Heart right ventricle (tissue), 16 donors: ENCODE results near the gene C10orf95. TPM values are rescaled to one million over a fixed set of nuclear protein-coding genes. Genes with fewer than 3 reads are reported as not detected.

Source experiments
- ATAC-seq, 8 donors: fragments of 200-7000 bp; cut with Tn5 transposase; one replicate each; pipeline ENCODE4 v1.9.1; 2020; ENCODE audit warnings: mild to moderate bottlenecking in 8 of 8, moderate library complexity in 8 of 8, moderate number of reproducible peaks in 1 of 8
- DNase-seq, 2 donors: peaks; one replicate each; pipeline ENCODE4 v3.0.0-alpha.2; 2020
- H3K27ac ChIP-seq, 10 donors: fragments of 200-600 bp; sonication (generic) in 2 of 10; one replicate each; pipeline versions ENCODE4 v1.5.0 to v1.8.0; 2020 to 2022; ENCODE audit warnings: mild to moderate bottlenecking in 3 of 10
- H3K27me3 ChIP-seq, 7 donors: fragments of 200-600 bp; one replicate each; pipeline ENCODE4 v1.8.0; 2021 to 2022; ENCODE audit warnings: mild to moderate bottlenecking in 2 of 7
- H3K36me3 ChIP-seq, 9 donors: fragments of 200-600 bp; sonication (generic) in 1 of 9; one replicate each; pipeline versions ENCODE4 v1.5.0 to v1.8.0; 2020 to 2022; ENCODE audit warnings: mild to moderate bottlenecking in 2 of 9
- H3K4me1 ChIP-seq, 9 donors: fragments of 200-600 bp; sonication (generic) in 1 of 9; one replicate each; pipeline versions ENCODE4 v1.5.0 to v1.8.0; 2020 to 2022; ENCODE audit warnings: mild to moderate bottlenecking in 4 of 9
- H3K4me3 ChIP-seq, 10 donors: fragments of 200-600 bp; sonication (generic) in 2 of 10; one replicate each; pipeline versions ENCODE4 v1.5.0 to v1.8.0; 2020 to 2022; ENCODE audit warnings: mild to moderate bottlenecking in 7 of 10, moderate library complexity in 2 of 10
- H3K9me3 ChIP-seq, 11 donors: fragments of 200-600 bp in 10 of 11; sonication (generic) in 2 of 11; one replicate each; pipeline versions ENCODE4 v1.5.0 to v1.8.0; 2013 to 2022; ENCODE audit warnings: mild to moderate bottlenecking in 2 of 11, control low read depth in 1 of 11, moderate library complexity in 1 of 11
- WGBS, 2 donors: extraction: QIAGEN DNeasy Blood & Tissue Kit; methylation state at CpG; one replicate each; pipeline ENCODE4 v1.1.7; 2013; ENCODE audit warnings: inconsistent platforms in 1 of 2; 5-methylcytosine and 5-hydroxymethylcytosine counted together
- intact Hi-C, 10 donors: fragments of 100-400 bp; cut with DNase I; formaldehyde crosslinking; loops; one replicate each; pipeline versions ENCODE4 v1.11.1 to v1.14.2; 2022
- polyA plus RNA-seq, 2 donors: library from polyadenylated mRNA; stranded (reverse); fragments of 200-250 nt; gene quantifications; one replicate each; pipeline ENCODE4 v1.2.3, GENCODE V29; 2013
- total RNA-seq, 10 donors: library from RNA; stranded (reverse); fragmentation: NEBNext Ultra II Directional in 3 of 10; extraction: Animal tissue kit (Norgen Biotek cat#: 25700) in 3 of 10; gene quantifications; one replicate each; pipeline versions ENCODE4 v1.2.1 to v1.2.4, GENCODE V29; 2021 to 2023
- TF ChIP-seq, protein P1 (sequence below), 9 donors: fragments of 200-600 bp; sonication (generic) in 2 of 9; IDR thresholded peaks; one replicate each; pipeline versions ENCODE4 v1.5.0 to v1.8.0; 2021 to 2022; ENCODE audit warnings: antibody characterized with exemption in 9 of 9, mild to moderate bottlenecking in 5 of 9, moderate library complexity in 1 of 9
- donor health status: Arrhythmogenic right ventricular cardiomyopathy.
- donor health status: ischemic (EF 13 %, LVEDD 7.1; RV severe dilation, severe dysfunction).
- donor health status: healthy with polysubstance abuse.
- donor health status: DM: no; HTN: yes; CAD: no.
- donor health status: DM: no; HTN: no; CAD: no.
- donor health status: ischemic (EF 25% LVEDD 6.9; RV normal size, moderate dysfunction).
- donor health status: ischemic (EF 25% LVEDD 5.7; RV mildly dilated, moderate dysfunction).
- donor health status: healthy.
- donor health status: DM: yes; HTN: yes; CAD: no.
- donor health status: Ischemic cardiomyopathy.
- donor health status: ischemic (EF 35%, LVEDD 5.7; RV mildly dilated, moderate dysfunction).
- donor health status: nonischemic (EF 11% LVEDD 7.7; RV severe dilation, severe dysfunction).
- donor health status: DM: yes; HTN: yes; CAD: no.
- donor health status: PGD.
- donor health status: ischemic (EF 29% LVEDD 5.4; RV normal size, mild dysfunction).
- donor health status: nonischemic (EF 23%, LVEDD 6.1; RV moderate dilation, normal function).

Gene C10orf95
- total and polyA plus RNA-seq, 12 donors = not detected

DNA sequence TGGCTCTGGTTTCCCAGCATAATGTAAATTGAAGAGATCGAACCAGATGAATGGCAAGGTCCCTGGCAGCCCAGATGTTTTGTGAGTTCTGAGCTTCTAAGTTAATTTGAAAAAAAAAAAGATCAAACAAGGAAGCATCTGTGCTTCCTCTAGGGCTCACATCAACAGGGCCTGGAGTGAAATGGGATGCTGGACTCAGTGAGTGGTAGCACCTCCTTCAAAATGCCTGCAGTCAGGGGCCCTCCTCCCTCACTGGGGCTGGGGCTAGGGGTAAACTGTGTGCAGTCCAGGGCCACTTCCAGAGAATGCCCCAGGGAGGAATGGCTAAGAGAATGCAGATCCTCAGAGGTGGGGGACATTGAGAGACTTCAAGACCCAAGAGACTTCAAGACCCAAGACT, 13.0 kb downstream of the C10orf95 start:
- no peaks in the 10 kb centered on the region for H3K36me3 ChIP-seq
- TF ChIP-seq, protein P1, sequence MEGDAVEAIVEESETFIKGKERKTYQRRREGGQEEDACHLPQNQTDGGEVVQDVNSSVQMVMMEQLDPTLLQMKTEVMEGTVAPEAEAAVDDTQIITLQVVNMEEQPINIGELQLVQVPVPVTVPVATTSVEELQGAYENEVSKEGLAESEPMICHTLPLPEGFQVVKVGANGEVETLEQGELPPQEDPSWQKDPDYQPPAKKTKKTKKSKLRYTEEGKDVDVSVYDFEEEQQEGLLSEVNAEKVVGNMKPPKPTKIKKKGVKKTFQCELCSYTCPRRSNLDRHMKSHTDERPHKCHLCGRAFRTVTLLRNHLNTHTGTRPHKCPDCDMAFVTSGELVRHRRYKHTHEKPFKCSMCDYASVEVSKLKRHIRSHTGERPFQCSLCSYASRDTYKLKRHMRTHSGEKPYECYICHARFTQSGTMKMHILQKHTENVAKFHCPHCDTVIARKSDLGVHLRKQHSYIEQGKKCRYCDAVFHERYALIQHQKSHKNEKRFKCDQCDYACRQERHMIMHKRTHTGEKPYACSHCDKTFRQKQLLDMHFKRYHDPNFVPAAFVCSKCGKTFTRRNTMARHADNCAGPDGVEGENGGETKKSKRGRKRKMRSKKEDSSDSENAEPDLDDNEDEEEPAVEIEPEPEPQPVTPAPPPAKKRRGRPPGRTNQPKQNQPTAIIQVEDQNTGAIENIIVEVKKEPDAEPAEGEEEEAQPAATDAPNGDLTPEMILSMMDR (IDR thresholded peaks at IDR 0.05) = no peak
- intact Hi-C loops = no loop called here
- no peak for DNase-seq
- no peak for ATAC-seq
- no peak overlapping the region for H3K4me3 ChIP-seq
- H3K27me3 ChIP-seq = peaks cover 0 to 18% (median 5%) of the 10 kb centered on the region in 7 donors
- H3K9me3 ChIP-seq = no peaks in the 10 kb centered on the region
- no peak overlapping the region for H3K27ac ChIP-seq
- H3K4me1 ChIP-seq = peaks cover 0 to 43% (median 0%) of the 10 kb centered on the region in 9 donors
- 67 to 72% methylated on average over 1 of the region's 1 CpG for WGBS, 2 donors

DNA sequence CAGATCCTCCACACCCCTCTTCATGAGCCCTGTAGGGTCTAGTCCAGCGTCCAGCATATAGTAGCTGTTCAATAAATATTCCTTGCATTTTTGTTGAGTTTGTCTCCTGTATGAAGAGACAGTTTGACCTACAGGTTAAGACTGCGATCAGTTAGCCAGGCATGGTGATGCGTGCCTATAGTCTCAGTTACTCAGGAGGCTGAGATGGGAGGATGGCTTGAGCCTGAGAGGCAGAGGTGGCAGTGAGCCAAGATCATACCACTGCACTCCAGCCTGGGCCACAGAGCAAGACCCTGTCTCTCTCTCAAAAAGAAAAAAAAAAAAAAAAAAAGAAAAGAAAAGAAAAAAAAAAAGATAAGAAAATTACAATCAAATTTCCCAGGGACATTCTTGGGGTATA, 13.8 kb downstream of the C10orf95 start:
- TF ChIP-seq, protein P1 (IDR thresholded peaks at IDR 0.05) = no peak
- intact Hi-C loops = no loop called here
- Histone ChIP-seq H3K4me1 (peaks cover 0 to 48% (median 4%) of the 10 kb centered on the region in 9 donors), H3K27me3 (peaks cover 0 to 18% (median 5%) of the 10 kb centered on the region in 7 donors), H3K4me3 (no peak overlapping the region), H3K27ac (no peak overlapping the region), H3K36me3 (no peaks in the 10 kb centered on the region), H3K9me3 (no peaks in the 10 kb centered on the region)
- ATAC-seq (no peak), DNase-seq (no peak)
- WGBS, 2 donors = 92 to 95% methylated on average over 3 of the region's 3 CpGs

DNA sequence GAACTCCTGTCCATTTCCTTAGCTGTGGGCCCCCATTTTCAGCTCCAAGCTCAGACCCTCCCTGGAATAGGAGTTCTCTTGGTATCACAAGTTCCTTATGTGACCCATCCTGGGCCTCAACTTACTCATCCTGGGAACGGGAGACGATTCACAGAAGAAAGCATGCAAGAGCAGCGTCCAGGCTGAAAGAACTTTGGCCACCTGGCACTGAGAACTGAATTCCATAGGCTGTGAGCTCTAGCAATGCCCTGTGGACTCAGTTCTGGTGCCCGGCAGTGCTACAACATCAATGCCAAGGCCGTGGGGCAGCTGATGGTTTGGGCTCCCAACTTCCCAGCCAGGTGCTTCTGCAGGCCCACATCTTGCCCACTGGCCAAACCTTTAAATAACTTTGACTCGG, 15.0 kb downstream of the C10orf95 start:
- H3K27ac ChIP-seq = peak overlapping the region in 1 of 10 donors; percentile 90
- WGBS, 2 donors = 80 to 82% methylated on average over 6 of the region's 6 CpGs
- intact Hi-C loops = no loop called here
- TF ChIP-seq, protein P1 (IDR thresholded peaks at IDR 0.05) = no peak
- peaks cover 0 to 18% (median 5%) of the 10 kb centered on the region in 7 donors for H3K27me3 ChIP-seq
- ATAC-seq (no peak), DNase-seq (no peak)
- no peaks in the 10 kb centered on the region for H3K36me3 ChIP-seq
- H3K9me3 ChIP-seq = no peaks in the 10 kb centered on the region
- peak overlapping the region in 1 of 10 donors; percentile 51 for H3K4me3 ChIP-seq
- peaks cover 4 to 56% (median 12%) of the 10 kb centered on the region in 9 donors for H3K4me1 ChIP-seq

DNA sequence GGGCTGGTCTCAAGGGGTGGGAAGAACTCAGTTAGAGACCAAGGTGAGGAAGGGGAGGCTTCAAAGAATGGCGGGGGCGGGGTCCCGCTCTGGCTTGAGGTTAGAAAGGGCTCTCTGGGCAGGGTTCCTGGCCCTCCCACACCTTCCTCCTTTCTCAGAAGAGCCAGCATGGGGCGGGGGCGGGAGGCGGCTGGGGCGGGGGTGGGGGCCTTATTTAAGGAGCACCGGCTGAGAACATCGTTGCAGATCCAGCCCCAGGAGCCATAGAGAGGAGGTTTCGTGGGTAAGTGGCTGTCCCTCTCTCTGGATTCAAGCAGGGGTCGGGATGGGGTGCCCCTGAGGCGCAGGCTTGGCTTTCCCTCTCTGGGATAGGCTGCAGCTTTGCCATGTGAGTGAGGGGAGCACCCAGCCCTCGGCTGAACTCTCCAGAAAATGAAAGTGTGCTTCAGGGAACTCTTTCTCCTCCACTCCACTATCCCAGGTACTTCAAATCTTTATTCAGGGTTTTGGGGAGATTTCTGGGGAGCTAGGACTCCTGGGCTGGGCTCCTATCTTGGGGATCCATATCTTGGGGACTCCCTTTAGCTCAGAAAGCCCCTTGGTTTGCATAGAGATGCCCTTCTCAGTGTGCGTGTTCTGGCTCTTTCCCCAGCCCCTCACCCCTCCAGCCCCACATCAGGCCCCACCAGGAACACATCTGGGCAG, 15.7 kb downstream of the C10orf95 start:
- DNase-seq = no peak
- H3K4me3 ChIP-seq = peak overlapping the region in 6 of 10 donors; percentile 27 to 51 (median 32)
- H3K36me3 ChIP-seq = peaks cover 0 to 3% (median 0%) of the 10 kb centered on the region in 9 donors
- intact Hi-C loops = no loop called here
- peaks cover 4 to 58% (median 12%) of the 10 kb centered on the region in 9 donors for H3K4me1 ChIP-seq
- TF ChIP-seq, protein P1 (IDR thresholded peaks at IDR 0.05) = no peak
- no peaks in the 10 kb centered on the region for H3K9me3 ChIP-seq
- whole genome bisulfite sequencing, 2 donors = 9 to 11% methylated on average over 14 of the region's 14 CpGs
- peaks cover 0 to 18% (median 5%) of the 10 kb centered on the region in 7 donors for H3K27me3 ChIP-seq
- no peak for ATAC-seq
- H3K27ac ChIP-seq = peak overlapping the region in 3 of 10 donors; percentile 19 to 90 (median 60)
